NCI-H1436 (cell line): Measurements from ENCODE around the gene DMRT1.

Experiments
- DNase-seq: peaks from one replicate; lab custom pipeline; 2025; lab: John Stamatoyannopoulos, UW

DMRT1 gene

GRCh38 chr9:922731-923130, 81.2 kb downstream of the DMRT1 start:
- DNase-seq = no peak

GRCh38 chr9:926976-927375, 85.5 kb downstream of the DMRT1 start:
- no peak for DNase-seq

- DNase-seq = no peak
Observed at GRCh38 chr9:928363-929042, 87.0 kb downstream of the DMRT1 start.

GRCh38 chr9:929719-930118, 88.2 kb downstream of the DMRT1 start:
- no peak for DNase-seq

- DNase-seq = no peak
Observed at GRCh38 chr9:933356-933755, 91.9 kb downstream of the DMRT1 start.

GRCh38 chr9:935348-935965, 94.0 kb downstream of the DMRT1 start:
- peak; percentile 62 for DNase-seq

GRCh38 chr9:942805-943580, 101.5 kb downstream of the DMRT1 start:
- no peak for DNase-seq

- DNase-seq = no peak
Observed at GRCh38 chr9:947985-948384, 106.5 kb downstream of the DMRT1 start.

- no peak for DNase-seq
Observed at GRCh38 chr9:948497-948896, 107.0 kb downstream of the DMRT1 start.

- DNase-seq = no peak
Observed at GRCh38 chr9:950139-950538, 108.6 kb downstream of the DMRT1 start.

GRCh38 chr9:952546-952945, 111.0 kb downstream of the DMRT1 start:
- DNase-seq = no peak

GRCh38 chr9:959105-959504, 117.6 kb downstream of the DMRT1 start:
- no peak for DNase-seq

GRCh38 chr9:959914-960313, 118.4 kb downstream of the DMRT1 start:
- no peak for DNase-seq

GRCh38 chr9:962023-962422, 120.5 kb downstream of the DMRT1 start:
- DNase-seq = no peak

- DNase-seq = no peak
Observed at GRCh38 chr9:965497-965896, 124.0 kb downstream of the DMRT1 start.

GRCh38 chr9:966870-967269, 125.4 kb downstream of the DMRT1 start:
- DNase-seq = no peak

- DNase-seq = no peak
Observed at GRCh38 chr9:967436-967835, 125.9 kb downstream of the DMRT1 start.

- DNase-seq = no peak
Observed at GRCh38 chr9:967903-968641, 126.6 kb downstream of the DMRT1 start.

GRCh38 chr9:969310-970150, 128.0 kb downstream of the DMRT1 start:
- no peak for DNase-seq

GRCh38 chr9:970151-970996, 128.9 kb downstream of the DMRT1 start:
- DNase-seq = no peak
